HG03066 (cell line): ENCODE data around the gene SNRK.

Experiments
- ATAC-seq: cut with Tn5 transposase; IDR thresholded peaks from one replicate; pipeline ENCODE4 v1.9.1; 2021; ENCODE audit warnings: low read depth; ENCODE audit not compliant: unreplicated experiment

The SNRK gene

GRCh38 chr3:43369404-43370292 lies 83.3 kb downstream of the SNRK start:
- no peak for ATAC-seq

- ATAC-seq: no peak
Measured at GRCh38 chr3:43370293-43370980, 84.1 kb downstream of the SNRK start.

- no peak for ATAC-seq
Measured at GRCh38 chr3:43371494-43371893, 85.2 kb downstream of the SNRK start.

- ATAC-seq: no peak
Measured at GRCh38 chr3:43372007-43372740, 85.8 kb downstream of the SNRK start.

GRCh38 chr3:43372809-43373559 lies 86.6 kb downstream of the SNRK start:
- ATAC-seq: no peak

GRCh38 chr3:43373560-43373928 lies 87.2 kb downstream of the SNRK start:
- ATAC-seq: no peak

- no peak for ATAC-seq
Measured at GRCh38 chr3:43378066-43378935, 92.0 kb downstream of the SNRK start.

GRCh38 chr3:43379343-43379742 lies 93.0 kb downstream of the SNRK start:
- ATAC-seq: no peak

GRCh38 chr3:43388175-43388574 lies 101.8 kb downstream of the SNRK start:
- ATAC-seq: no peak

- ATAC-seq: no peak
Measured at GRCh38 chr3:43388915-43389314, 102.6 kb downstream of the SNRK start.

- ATAC-seq: no peak
Measured at GRCh38 chr3:43389388-43390254, 103.3 kb downstream of the SNRK start.

- no peak for ATAC-seq
Measured at GRCh38 chr3:43390255-43390588, 103.9 kb downstream of the SNRK start.

- no peak for ATAC-seq
Measured at GRCh38 chr3:43391621-43392020, 105.3 kb downstream of the SNRK start.

- ATAC-seq: no peak
Measured at GRCh38 chr3:43394041-43394554, 107.8 kb downstream of the SNRK start.

- no peak for ATAC-seq
Measured at GRCh38 chr3:43399034-43399433, 112.7 kb downstream of the SNRK start.

- no peak for ATAC-seq
Measured at GRCh38 chr3:43400167-43400566, 113.8 kb downstream of the SNRK start.
